HG02763 (cell line): ENCODE measurements around the gene VPS36.
"Not testable (repeated sequence)": the region's sequence is repeated elsewhere in the genome, so short reads cannot be mapped to it uniquely, and the experiment has no call there.

Experiments used
- ATAC-seq: cut with Tn5 transposase; IDR thresholded peaks from one replicate; pipeline ENCODE4 v1.9.1; 2021; ENCODE audit warnings: mild to moderate bottlenecking, moderate library complexity; ENCODE audit not compliant: unreplicated experiment

The VPS36 gene

DNA sequence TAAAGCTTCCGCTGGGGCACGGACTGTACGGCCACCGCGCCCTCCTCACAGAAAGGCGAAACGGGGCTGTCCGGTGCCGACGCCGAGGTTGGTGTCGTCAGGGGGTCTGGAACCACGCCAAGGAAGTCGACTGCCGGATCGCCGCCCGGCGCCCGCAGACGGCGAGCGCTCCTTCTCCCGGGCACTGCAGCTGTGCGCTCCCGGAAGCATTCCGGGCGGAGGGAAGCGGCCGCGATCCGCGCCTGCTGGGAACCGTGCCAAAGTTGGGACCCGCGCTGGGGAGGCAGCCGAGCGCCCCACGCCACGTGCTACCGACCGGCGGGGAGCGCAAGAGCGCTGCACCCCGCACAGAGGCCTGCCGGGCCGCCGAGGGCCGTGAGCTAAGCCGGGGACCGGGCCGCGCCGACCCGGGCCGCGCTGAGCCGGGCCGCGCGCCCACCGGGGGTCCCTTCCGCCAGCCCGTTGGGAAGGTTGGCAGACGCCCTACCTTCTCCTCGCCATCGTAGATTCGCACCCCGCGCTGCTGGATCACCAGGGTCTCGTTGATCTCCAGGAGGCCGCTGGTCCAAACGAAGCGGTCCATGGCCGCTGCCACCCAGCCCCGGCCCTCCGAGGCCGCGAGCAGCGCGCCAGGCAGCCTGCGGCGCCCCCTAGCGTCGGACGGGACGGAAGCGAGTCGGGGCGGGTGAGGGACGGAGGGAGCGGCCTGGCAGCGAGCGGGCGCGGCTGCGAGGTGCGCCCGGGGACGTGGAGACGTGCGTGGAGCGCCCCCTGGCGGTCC is at the start of gene VPS36:
VPS36 (minus strand) TSS at position 623 of the 781 bp plus-strand sequence; CDS start at position 583, 40 bp downstream.
- ATAC-seq, result peak; percentile 56

GRCh38 chr13:52497979-52498378 is 47.5 kb upstream of the VPS36 start:
- peak; percentile 61 for ATAC-seq

DNA sequence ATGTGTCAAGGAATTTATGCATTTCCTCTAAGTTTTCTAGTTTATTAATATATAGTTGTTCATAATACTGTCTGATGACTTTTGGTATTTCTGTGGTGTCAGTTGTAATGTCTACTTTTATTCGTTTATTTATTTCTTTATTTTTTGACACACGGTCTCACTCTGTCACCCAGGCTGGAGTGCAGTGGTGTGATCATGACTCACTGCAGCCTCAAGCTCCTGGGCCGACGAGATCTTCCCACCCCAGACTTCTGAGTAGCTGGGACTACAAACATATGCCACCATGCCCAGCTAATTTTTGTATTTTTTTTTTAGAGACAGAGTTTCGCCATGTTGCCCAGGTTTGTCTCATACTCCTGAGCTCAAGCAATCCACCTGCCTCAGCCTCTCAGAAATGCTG is 43.8 kb upstream of the VPS36 start:
- not testable (repeated sequence) for ATAC-seq

- ATAC-seq, result not testable (repeated sequence)
These were observed 40.6 kb upstream of the VPS36 start for GRCh38 chr13:52491015-52491414.

GRCh38 chr13:52488763-52489162 is 38.3 kb upstream of the VPS36 start:
- not testable (repeated sequence) for ATAC-seq

GRCh38 chr13:52487078-52487477 is 36.6 kb upstream of the VPS36 start:
- ATAC-seq, result not testable (repeated sequence)

DNA sequence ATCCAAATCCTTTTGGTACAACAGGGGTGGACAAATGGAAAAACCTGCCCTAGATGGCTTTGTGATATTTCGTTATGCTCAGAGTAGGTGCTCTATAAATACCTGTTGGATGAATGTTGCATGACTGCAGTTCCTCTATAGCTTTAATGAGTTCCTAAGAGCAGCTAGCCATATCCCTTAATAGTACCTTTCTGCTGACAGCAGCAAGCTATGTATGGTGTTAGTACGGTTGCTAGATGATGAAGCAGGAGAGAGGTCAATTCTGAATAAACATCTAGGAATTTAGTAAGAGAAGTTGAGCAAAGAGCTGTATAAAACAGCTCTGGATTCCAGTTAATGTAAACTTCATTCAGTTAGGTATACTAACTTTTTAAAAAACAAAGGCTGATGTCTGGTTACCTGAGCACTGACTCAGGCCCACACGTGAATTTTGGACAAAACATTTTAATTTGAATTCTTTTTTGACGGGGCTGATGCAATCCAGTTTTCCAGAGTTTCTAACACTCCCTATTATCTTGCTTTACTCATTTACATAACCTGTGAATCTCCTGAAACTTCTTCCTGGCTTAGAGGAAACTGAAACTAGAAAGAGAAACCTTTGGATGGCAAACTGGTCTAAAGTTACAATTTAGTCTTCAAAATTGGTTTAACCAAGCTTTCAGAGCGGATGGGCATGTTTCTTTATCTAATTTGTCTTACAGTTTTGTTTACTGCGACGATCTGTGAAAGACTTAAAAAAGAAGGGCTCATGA is 30.4 kb upstream of the VPS36 start:
- not testable (repeated sequence) for ATAC-seq

DNA sequence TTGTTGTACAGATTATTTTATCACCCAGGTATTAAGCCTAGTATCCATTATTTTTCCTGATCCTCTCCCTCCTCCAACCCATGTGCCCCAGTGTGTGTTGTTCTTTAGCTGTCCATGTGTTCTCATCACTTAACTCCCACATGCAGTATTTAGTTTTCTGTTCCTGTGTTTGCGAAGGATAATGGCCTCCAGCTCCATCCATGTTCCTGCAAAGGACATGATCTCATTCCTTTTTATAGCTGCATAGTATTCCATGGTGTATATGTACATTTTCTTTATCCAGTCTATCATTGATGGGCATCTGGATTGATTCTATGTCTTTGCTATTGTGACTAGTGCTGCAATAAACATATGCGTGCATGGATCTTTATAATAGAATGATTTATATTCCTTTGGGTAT is 18.1 kb upstream of the VPS36 start:
- not testable (repeated sequence) for ATAC-seq

DNA sequence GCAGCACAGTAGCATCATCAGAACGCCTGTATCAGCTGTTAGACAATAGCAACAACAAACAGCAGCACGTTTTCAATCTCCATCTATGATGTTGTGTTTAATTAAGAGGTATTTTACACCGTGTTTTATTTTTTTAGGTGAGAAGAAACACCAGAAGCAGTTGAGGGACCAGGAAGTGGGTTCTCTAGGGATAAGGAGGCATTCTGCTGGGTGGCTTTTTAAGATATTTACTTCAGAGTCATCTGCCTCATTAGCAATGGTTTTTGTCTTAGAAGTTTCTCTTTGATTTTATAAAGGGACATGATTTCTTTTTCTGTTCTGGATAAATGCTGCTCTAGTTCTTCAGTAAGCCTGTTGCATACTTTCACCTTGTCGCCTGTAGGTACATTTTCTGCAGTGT is 13.1 kb upstream of the VPS36 start:
- ATAC-seq, result no peak

GRCh38 chr13:52461265-52461664 is 10.8 kb upstream of the VPS36 start:
- no peak for ATAC-seq

GRCh38 chr13:52459668-52460067 is 9.2 kb upstream of the VPS36 start:
- ATAC-seq, result no peak

- peak; percentile 30 for ATAC-seq
These were observed 5.2 kb upstream of the VPS36 start for GRCh38 chr13:52455677-52456041.

- ATAC-seq, result peak; percentile 79
These were observed 4.6 kb upstream of the VPS36 start, which contains the start of gene CKAP2 for GRCh38 chr13:52454820-52455676. TSS of gene CKAP2 (plus strand) at chr13:52455478. CDS start at chr13:52455557, 79 bp downstream.

- ATAC-seq, result peak; percentile 34
These were observed 4.0 kb upstream of the VPS36 start for GRCh38 chr13:52454459-52454819.

- ATAC-seq, result no peak
These were observed 2.0 kb upstream of the VPS36 start for GRCh38 chr13:52452470-52452869.

DNA sequence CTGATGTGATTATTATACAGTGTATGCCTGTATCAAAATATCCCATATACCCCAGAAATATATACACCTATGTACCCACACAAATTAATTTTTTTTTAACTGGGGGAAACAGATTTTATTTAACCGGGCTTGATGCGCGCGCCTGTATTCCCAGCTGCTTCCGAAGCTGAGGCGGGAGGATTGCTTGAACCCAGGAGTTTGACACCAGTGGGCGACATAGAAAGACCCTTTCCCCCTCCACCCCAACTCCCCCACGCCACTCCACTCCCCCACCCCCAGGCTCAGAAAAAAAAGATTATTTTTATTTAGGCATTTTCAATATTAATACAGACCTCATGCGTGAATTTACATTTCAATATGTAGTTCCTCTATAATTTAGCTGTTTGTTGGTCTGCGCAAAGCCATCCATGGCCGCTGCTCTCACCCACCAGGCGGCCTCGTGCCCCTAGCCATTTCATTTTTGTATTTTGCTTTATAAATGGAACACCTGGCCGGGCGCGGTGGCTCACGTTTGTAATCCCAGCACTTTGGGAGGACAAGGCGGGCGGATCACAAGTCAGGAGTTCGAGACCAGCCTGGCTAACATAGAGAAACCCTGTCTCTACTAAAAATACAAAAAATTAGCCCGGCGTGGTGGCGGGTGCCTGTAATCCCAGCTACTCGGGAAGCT is 836 bp upstream of the VPS36 start:
- ATAC-seq, result no peak

- ATAC-seq, result no peak
These were observed 321 bp upstream of the VPS36 start for GRCh38 chr13:52450793-52451116.

DNA sequence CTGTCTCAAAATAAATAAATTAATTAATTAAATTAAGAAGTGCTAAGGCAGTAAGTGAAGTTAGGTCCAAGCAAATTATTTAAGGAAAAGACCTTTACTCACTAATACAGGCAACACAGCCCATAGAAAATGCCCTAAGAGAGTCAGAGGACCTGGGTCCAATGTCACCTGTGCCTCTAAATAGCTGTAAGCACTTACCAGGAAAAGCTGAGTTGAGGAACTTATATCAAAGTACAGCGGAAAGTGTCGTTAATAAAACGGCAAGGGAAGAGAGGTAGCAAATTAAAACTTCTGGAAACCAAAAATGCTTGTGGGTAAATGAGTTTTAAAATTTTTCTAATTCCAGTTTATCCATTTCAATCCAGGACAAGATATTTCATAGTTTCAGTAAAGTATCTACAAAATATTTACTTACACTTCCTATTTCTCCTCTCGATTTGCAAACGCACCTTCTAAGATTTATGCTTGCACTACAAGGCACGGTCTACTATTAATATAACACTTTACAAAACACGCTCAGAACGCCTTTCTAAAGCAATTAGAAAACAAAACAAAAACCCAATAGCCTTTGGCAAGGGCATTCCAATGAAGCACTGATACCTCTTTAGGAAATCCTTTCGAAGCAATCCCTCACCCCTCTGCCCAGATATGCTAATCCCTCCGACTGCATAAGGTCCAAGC is 963 bp downstream of the VPS36 start:
- no peak for ATAC-seq

DNA sequence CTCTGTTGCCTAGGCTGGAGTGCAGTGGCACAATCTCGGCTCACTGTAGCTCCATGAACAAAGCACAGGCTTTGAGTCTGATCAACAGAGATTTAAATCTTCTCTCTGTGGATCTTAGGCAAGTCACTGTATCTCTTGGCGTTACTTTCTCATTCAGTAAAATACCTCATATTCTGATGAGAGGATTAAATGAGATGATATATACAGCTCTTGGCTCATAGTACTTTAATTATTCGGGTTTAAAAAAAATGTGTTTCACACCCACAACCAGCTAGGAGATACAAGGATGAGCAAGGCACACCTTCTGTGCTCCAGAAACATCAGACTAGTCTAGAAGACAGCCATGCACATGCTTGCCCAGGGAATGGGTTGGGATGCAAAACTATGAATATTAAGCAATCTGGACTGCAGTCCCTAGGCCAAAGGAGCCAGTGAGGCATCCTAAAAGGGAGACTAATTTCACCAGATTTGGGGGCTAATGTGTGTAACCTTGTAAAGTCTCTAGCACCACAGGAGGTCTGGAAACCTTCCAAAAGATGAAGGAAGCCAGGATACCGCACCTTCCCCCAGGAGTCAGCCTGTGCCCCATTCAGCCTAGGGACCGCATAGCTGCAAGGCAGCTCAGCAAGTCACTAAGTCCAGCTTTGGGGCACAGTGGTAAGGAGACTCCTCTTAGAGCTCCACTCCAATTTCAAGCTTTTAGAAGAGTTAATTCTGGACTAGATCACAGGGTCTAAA is 2.5 kb downstream of the VPS36 start:
- no peak for ATAC-seq

DNA sequence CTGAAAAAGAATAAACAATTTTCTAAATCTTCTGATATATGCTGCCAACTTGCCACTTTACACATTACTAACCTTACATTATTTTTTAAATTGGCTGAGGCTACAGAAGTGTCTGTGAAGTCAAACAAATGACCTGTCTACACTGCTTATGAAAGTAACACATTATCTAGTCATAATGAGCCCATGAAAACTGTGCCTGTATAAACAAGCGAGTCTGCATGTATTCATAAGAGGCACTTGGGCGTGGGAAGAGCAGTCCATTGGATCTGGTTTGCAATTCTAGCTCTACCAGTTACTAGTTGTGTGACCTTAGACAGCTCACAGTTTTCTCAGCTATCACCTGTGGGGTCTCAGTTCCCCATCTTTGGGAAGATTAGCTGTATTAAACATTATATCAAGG is 3.1 kb downstream of the VPS36 start:
- ATAC-seq, result no peak
